ENCODE results near the gene PAOX. TPM values are rescaled to one million over a fixed set of nuclear protein-coding genes. Genes with fewer than 3 reads are reported as not detected.

Gene PAOX
- total and polyA plus RNA-seq, 3 donors from 2014 or later, result 24.8 to 91.5 (median 49.5) TPM

GRCh38 chr10:133401500-133401899, 22.4 kb downstream of the PAOX start:
- Histone ChIP-seq H3K4me1 (peaks cover 18% of the 10 kb centered on the region), H3K27me3 (no peaks in the 10 kb centered on the region), H3K9me3 (no peaks in the 10 kb centered on the region), H3K27ac (peak overlapping the region in 1 of 2 donors; percentile 72), H3K4me3 (no peak overlapping the region), H3K36me3 (ENCODE audit: low read depth, missing control alignments) (no peaks in the 10 kb centered on the region)
- DNase-seq, result no peak
- intact Hi-C loops (cut with DNase I; ENCODE audit: low total_unique reads), result no loop called here
- no peak for TF ChIP-seq POLR2A (IDR thresholded peaks at IDR 0.05)
- TF ChIP-seq CTCF (IDR thresholded peaks at IDR 0.05), result no peak
- 75 to 80% methylated on average over 8 to 12 of the region's 12 CpGs for WGBS, 2 donors

- no peak for TF ChIP-seq POLR2A (IDR thresholded peaks at IDR 0.05)
- no peak for TF ChIP-seq CTCF (IDR thresholded peaks at IDR 0.05)
- intact Hi-C loops (cut with DNase I; ENCODE audit: low total_unique reads), result no loop called here
- Histone ChIP-seq H3K4me3 (no peak overlapping the region), H3K36me3 (ENCODE audit: low read depth, missing control alignments) (no peaks in the 10 kb centered on the region), H3K27ac (peak overlapping the region in 1 of 2 donors; percentile 72), H3K4me1 (peaks cover 18% of the 10 kb centered on the region), H3K9me3 (no peaks in the 10 kb centered on the region), H3K27me3 (no peaks in the 10 kb centered on the region)
- DNase-seq, result peak; percentile 12
- WGBS, 2 donors, result 83 to 91% methylated on average over 10 to 21 of the region's 21 CpGs
Measured at GRCh38 chr10:133401981-133402725, 23.1 kb downstream of the PAOX start.

GRCh38 chr10:133403359-133403758, 24.3 kb downstream of the PAOX start:
- Histone ChIP-seq H3K27ac (no peak overlapping the region), H3K36me3 (ENCODE audit: low read depth, missing control alignments) (no peaks in the 10 kb centered on the region), H3K4me3 (no peak overlapping the region), H3K4me1 (peaks cover 18% of the 10 kb centered on the region), H3K27me3 (no peaks in the 10 kb centered on the region), H3K9me3 (no peaks in the 10 kb centered on the region)
- intact Hi-C loops (cut with DNase I; ENCODE audit: low total_unique reads), result no loop called here
- peak; percentile 11 for DNase-seq
- WGBS, 2 donors, result 84 to 90% methylated on average over 16 of the region's 16 CpGs
- TF ChIP-seq POLR2A (IDR thresholded peaks at IDR 0.05), result no peak
- TF ChIP-seq CTCF (IDR thresholded peaks at IDR 0.05), result no peak

GRCh38 chr10:133403784-133404183, 24.7 kb downstream of the PAOX start:
- Histone ChIP-seq H3K4me1 (peaks cover 18% of the 10 kb centered on the region), H3K36me3 (ENCODE audit: low read depth, missing control alignments) (no peaks in the 10 kb centered on the region), H3K4me3 (no peak overlapping the region), H3K27me3 (no peaks in the 10 kb centered on the region), H3K27ac (no peak overlapping the region), H3K9me3 (no peaks in the 10 kb centered on the region)
- intact Hi-C loops (cut with DNase I; ENCODE audit: low total_unique reads), result no loop called here
- no peak for DNase-seq
- TF ChIP-seq CTCF (IDR thresholded peaks at IDR 0.05) (no peak), POLR2A (IDR thresholded peaks at IDR 0.05) (no peak)
- 88 to 92% methylated on average over 5 of the region's 5 CpGs for WGBS, 2 donors

DNA sequence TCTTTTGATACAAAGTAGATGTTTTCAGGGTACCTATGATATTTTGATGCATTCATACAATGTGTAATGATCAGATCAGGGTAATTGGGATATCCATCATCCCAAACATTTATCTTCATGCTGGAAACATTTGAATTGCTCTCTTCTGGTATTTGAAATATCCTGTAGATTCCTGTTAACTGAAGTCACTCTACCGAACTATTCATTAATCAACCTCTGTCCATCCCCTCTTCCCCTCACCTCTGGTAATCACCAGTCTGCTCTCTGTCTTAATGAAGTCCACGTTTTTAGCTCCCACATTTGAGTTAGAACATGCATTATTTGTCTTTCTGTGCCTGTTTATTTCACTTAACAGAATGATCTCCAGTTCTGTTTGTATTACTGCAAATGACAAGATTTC, 26.2 kb downstream of the PAOX start:
- intact Hi-C loops (cut with DNase I; ENCODE audit: low total_unique reads), result no loop called here
- H3K27ac ChIP-seq, result no peak overlapping the region
- no peaks in the 10 kb centered on the region for H3K9me3 ChIP-seq
- DNase-seq, result no peak
- no peak overlapping the region for H3K4me3 ChIP-seq
- TF ChIP-seq CTCF (IDR thresholded peaks at IDR 0.05) (no peak), POLR2A (IDR thresholded peaks at IDR 0.05) (no peak)
- no peaks in the 10 kb centered on the region for H3K36me3 ChIP-seq (ENCODE audit: low read depth, missing control alignments)
- no peaks in the 10 kb centered on the region for H3K27me3 ChIP-seq
- 52 to 61% methylated on average over 2 of the region's 2 CpGs for WGBS, 2 donors
- peaks cover 16% of the 10 kb centered on the region for H3K4me1 ChIP-seq

Measured in testis (tissue), 3 donors.